Measurements from ENCODE around the gene UBL4A.
A peak's percentile ranks its signal among the peaks of the same experiment; 100 is the strongest.

Gene UBL4A

GRCh38 chrX:154495472-154495922 lies 9.1 kb upstream of the UBL4A start:
- no peak for DNase-seq (ENCODE audit: low read depth in 2 of 2)
- no peak overlapping the region for H3K4me3 ChIP-seq (replicated peaks in 1 of 2; ENCODE audit: low read depth in 2 of 2, low read length in 2 of 2)
- no peak for TF ChIP-seq CTCF (IDR thresholded peaks at IDR 0.05; ENCODE audit: low read depth, low read length)

- no peak for TF ChIP-seq CTCF (IDR thresholded peaks at IDR 0.05; ENCODE audit: low read depth, low read length)
- no peak overlapping the region for H3K4me3 ChIP-seq (replicated peaks in 1 of 2; ENCODE audit: low read depth in 2 of 2, low read length in 2 of 2)
- no peak for DNase-seq (ENCODE audit: low read depth in 2 of 2)
These were observed 8.3 kb upstream of the UBL4A start for GRCh38 chrX:154494715-154495114.

DNA sequence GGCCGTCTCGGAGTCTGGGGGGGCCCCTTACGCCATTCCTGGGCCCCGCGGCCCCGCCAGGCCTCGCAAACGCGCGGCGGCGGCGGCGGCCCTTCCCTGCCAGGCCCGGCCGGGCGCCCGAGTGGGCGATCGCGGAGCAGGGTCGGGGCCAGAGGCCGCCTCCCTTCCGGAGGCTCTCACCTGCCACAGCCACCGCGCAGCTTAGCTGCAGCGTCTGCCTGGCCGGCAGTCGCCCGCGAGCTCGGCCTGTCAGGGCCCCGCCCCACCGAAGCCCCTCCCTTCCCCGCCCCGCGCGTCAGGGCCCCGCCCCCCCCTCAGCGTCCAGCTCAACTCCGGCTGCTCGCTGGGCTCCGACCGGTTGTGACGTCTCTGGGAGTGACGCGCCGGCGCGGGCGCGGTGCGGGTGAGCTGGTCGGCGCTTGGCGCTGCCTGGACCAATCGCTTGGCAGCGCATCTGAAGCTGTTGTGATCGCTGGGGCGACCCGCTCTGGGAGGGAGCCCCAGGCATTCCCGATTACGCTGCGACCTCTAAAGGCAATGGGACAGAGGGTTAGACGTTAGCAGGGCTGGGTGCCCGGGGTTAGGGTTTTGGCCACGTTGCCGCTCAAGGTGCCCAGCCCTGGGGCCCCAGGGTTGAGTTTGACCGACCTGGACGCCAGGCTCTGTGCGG lies 4.1 kb upstream of the UBL4A start, which contains the start of gene SLC10A3:
SLC10A3 (minus strand) TSS at position 216 of the 670 bp plus-strand sequence. CDS start 1,689 bp downstream, outside the sequence.
- peak within 1 kb of the TSS; percentile 62 to 63 for H3K4me3 ChIP-seq (replicated peaks in 1 of 2; ENCODE audit: low read depth in 2 of 2, low read length in 2 of 2)
- peak; percentile 91 to 96 for DNase-seq (ENCODE audit: low read depth in 2 of 2)
- TF ChIP-seq CTCF (IDR thresholded peaks at IDR 0.05; ENCODE audit: low read depth, low read length) = no peak

DNA sequence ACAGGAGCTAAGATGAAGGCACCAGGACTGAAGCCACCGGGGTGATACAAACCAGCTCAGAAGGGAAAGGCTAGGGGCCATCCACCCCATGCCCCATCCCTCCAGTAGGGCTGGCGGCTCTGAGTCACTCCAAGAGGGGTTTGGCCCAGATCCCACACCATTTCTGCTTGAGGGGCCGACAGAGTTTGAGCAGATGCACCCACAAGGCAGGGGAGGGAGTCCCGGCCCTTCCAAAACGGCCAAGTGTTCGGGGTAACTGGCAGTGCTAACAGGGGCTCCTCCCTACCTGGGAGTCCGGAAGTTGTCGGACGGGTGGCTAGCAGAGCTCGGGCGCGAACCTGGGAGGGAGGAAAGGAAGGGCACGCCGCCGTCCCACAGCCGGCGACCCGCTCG lies 3.6 kb upstream of the UBL4A start:
- peak; percentile 52 to 56 for DNase-seq (ENCODE audit: low read depth in 2 of 2)
- no peak for TF ChIP-seq CTCF (IDR thresholded peaks at IDR 0.05; ENCODE audit: low read depth, low read length)

DNA sequence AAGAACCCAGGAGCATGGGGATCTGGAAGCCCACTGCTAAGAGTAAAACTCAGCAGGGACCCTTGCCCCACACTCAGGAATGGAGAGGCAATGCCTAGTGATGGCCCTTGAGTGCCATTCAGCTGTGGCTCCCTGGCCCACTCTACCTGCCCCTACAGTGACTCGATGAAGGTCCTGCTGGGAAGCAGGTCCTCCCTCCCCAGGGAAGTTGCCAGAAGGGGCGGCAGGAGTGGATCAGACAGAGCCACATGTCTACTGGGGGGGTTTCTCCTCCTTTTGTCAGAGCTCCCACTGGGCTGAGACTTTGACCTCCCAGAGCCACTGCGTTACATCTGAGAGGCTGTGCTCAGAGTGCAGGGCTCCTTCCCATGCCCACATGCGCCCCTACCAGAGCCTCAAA lies 2.8 kb upstream of the UBL4A start:
- H3K4me3 ChIP-seq (replicated peaks in 1 of 2; ENCODE audit: low read depth in 2 of 2, low read length in 2 of 2) = peak overlapping the region in 1 of 2 donors; percentile 58
- no peak for TF ChIP-seq CTCF (IDR thresholded peaks at IDR 0.05; ENCODE audit: low read depth, low read length)
- no peak for DNase-seq (ENCODE audit: low read depth in 2 of 2)

More for the DNA sequence above, 3.6 kb upstream of the UBL4A start:
- peak overlapping the region; percentile 58 to 62 for H3K4me3 ChIP-seq (replicated peaks in 1 of 2; ENCODE audit: low read depth in 2 of 2, low read length in 2 of 2)

DNA sequence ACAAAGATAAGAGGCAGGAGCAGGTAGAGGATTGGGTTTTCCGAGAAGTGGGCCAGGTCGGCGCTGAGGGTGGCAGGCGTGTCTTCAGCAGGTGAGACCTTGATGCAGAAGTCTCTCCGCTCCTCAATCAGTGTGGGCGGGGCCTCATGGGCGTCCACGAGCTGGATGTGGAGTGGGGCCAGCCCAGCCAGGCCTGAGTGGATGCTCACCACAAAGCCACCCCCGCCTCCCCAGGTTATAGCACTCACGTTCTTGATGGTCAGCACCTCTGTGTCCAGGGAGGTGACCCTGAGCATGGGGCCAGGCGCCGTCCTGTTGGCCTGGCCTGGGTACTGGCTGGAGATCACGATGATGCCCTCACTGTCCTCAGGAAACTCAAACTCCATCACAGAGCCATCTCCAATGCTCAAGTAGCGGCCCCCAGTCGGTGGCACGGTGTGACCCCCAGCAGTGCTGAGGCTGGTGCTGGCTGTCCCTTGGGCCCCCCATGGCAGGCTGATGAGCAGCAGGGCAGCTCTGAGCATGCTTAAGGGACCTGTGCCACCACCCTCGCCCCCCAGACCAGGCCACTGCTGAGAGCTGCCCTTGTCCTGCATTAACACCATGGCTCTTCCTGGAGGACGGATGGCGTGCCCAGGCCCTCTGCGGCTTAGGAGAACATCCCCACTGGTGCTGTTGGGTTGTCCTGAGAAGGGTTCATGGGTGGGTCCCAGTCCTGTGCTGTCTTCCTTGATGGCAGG lies 2.1 kb upstream of the UBL4A start:
- no peak for DNase-seq (ENCODE audit: low read depth in 2 of 2)
- H3K4me3 ChIP-seq (replicated peaks in 1 of 2; ENCODE audit: low read depth in 2 of 2, low read length in 2 of 2) = no peak overlapping the region
- no peak for TF ChIP-seq CTCF (IDR thresholded peaks at IDR 0.05; ENCODE audit: low read depth, low read length)
